PC-3 (cell line): ENCODE results near the gene NFIC. TPM values are rescaled to one million over a fixed set of nuclear protein-coding genes. Genes with fewer than 3 reads are reported as not detected.

Experiments used
- ATAC-seq: fragments of 200-7000 bp; cut with Tn5 transposase; 2 replicates; pipeline ENCODE4 v1.9.1; 2020; ENCODE audit warnings: mild to moderate bottlenecking, moderate library complexity
- BruUV-seq: library from RNA; stranded (reverse); fragments of 400-500 nt; replicated peaks from 2 replicates; lab custom pipeline; 2021; lab: Mats Ljungman, UMichigan
- CTCF ChIA-PET: fragments of 300-600 bp; sonication (Branson Sonifier 250); formaldehyde crosslinking; loops from one replicate; lab custom pipeline; 2022; ENCODE audit warnings: antibody characterized with exemption; lab: Charles Lee
- POLR2A ChIA-PET: fragments of 300-600 bp; sonication (Branson Sonifier 250); formaldehyde crosslinking; loops from one replicate; lab custom pipeline; 2022; ENCODE audit warnings: antibody characterized with exemption; ENCODE audit not compliant: unreplicated experiment; lab: Charles Lee
- DNase-seq: peaks from one replicate; pipeline ENCODE4 v3.0.0-alpha.2; 2015
- H2AFZ ChIP-seq: fragments of 300-600 bp; sonication (generic); 2 replicates; pipeline ENCODE4 v1.6.0; 2016; ENCODE audit warnings: antibody characterized with exemption, low read length
- H3F3A ChIP-seq: fragments of 300-600 bp; sonication (generic); one replicate; pipeline ENCODE4 v1.6.0; 2017; ENCODE audit warnings: antibody characterized with exemption, low read length, control low read depth, mild to moderate bottlenecking; ENCODE audit not compliant: unreplicated experiment
- H3K27ac ChIP-seq: fragments of 300-600 bp; sonication (generic); 2 replicates; pipeline ENCODE4 v1.5.1; 2016; ENCODE audit warnings: mild to moderate bottlenecking, low read length
- H3K27me3 ChIP-seq: fragments of 300-600 bp; sonication (generic); 2 replicates; pipeline ENCODE4 v1.6.1; 2016; ENCODE audit warnings: low read length, mixed read lengths
- H3K36me3 ChIP-seq: fragments of 300-600 bp; sonication (generic); 2 replicates; pipeline ENCODE4 v1.6.1; 2016; ENCODE audit warnings: low read depth, mixed run types, low read length, mixed read lengths
- H3K4me1 ChIP-seq: fragments of 300-600 bp; sonication (generic); 2 replicates; pipeline ENCODE4 v1.5.1; 2016; ENCODE audit warnings: low read length; ENCODE audit not compliant: insufficient read depth
- H3K4me2 ChIP-seq: fragments of 300-600 bp; sonication (generic); 2 replicates; pipeline ENCODE4 v1.6.0; 2016; ENCODE audit warnings: low read length
- H3K4me3 ChIP-seq: fragments of 300-600 bp; sonication (generic); 2 replicates; pipeline ENCODE4 v1.5.1; 2016; ENCODE audit warnings: mild to moderate bottlenecking, low read length, mixed read lengths
- H3K79me2 ChIP-seq: fragments of 300-600 bp; sonication (generic); 2 replicates; pipeline ENCODE4 v1.6.1; 2017; ENCODE audit warnings: low read length, mixed read lengths
- H3K9ac ChIP-seq: fragments of 300-600 bp; sonication (generic); 2 replicates; pipeline ENCODE4 v1.6.0; 2016; ENCODE audit warnings: mild to moderate bottlenecking, low read length
- H3K9me2 ChIP-seq: fragments of 300-600 bp; sonication (generic); replicated peaks from 2 replicates; pipeline ENCODE4 v1.6.1; 2016; ENCODE audit warnings: mixed run types, low read length, mixed read lengths
- H3K9me3 ChIP-seq: fragments of 300-600 bp; sonication (generic); 2 replicates; pipeline ENCODE4 v1.6.1; 2016; ENCODE audit warnings: low read length, mixed read lengths
- H4K20me1 ChIP-seq: fragments of 300-600 bp; sonication (generic); 2 replicates; pipeline ENCODE4 v1.6.1; 2016; ENCODE audit warnings: low read length, mixed read lengths
- EZH2 ChIP-seq: fragments of 300-600 bp; sonication (generic); IDR thresholded peaks from one replicate; pipeline ENCODE4 v1.6.1; 2017; ENCODE audit warnings: antibody characterized with exemption, mild to moderate bottlenecking, low read length; ENCODE audit not compliant: unreplicated experiment
- EZH2phosphoT487 ChIP-seq: fragments of 300-600 bp; sonication (generic); IDR thresholded peaks from 2 replicates; pipeline ENCODE4 v1.6.1; 2018; ENCODE audit warnings: mild to moderate bottlenecking, antibody characterized with exemption, low read length, borderline replicate concordance
- intact Hi-C: fragments of 100-400 bp; cut with micrococcal nuclease; formaldehyde crosslinking; loops from 2 replicates; pipeline ENCODE4 v1.9.0; 2023
- total RNA-seq: library from RNA; depleted of rRNA; stranded (reverse); fragments of >200 nt; gene quantifications from 2 replicates; pipeline ENCODE4 v1.2.3, GENCODE V29; 2014
- TF ChIP-seq, protein P1 (sequence below): fragments of 300-600 bp; sonication (generic); conservative IDR thresholded peaks from 2 replicates; pipeline ENCODE4 v1.5.1; 2017; ENCODE audit warnings: antibody characterized with exemption, low read depth, mild to moderate bottlenecking, low read length

NFIC gene
- total RNA-seq, 1 experiment from 2014 or later, result 31.7 TPM

DNA sequence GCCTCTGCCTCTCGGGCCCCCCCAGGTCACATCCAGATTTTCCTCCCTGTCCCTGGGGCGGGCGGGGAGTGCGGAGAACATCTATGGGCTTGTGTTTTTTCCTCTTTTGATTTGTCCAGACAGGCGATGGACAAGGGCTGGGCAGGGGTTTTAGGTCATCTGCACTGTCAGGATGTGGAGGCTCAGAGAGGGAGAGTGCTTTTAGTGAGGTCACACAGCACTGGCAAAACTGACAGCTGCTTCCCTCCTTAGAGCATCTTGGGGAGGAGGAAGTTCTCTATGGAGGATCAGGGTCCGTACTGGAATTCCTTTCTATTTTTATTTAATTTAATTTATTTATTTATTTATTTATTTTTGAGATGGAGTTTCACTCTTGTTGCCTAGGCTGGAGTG is 38.9 kb downstream of the NFIC start:
- H3K4me2 ChIP-seq, result no peak overlapping the region

DNA sequence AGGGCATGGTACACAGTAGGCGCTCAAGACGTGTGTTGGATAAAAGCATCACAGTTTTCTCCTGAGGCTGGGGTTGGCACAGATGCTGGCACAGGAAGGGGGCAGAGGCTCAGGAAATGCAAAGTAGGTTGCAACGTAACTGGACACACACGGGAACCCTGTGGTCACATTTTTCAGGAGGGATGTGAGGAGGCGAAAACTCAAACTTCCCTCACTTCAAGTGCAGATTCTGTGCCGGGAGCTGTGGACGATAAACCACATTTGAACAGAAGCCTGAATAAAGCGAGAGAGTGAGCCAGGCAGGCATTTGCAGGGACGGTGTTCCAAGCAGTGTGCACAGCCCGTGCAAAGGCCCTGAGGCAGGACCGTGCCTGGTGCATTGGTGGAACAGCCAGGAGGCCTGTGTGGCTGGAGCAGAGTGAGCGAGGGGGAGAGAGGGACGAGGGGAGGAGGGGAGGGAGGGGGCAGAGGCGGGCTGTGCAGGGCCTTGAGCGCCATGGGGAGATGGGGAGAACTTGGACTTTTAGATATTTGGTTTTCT is 40.3 kb downstream of the NFIC start:
- Histone ChIP-seq H3K36me3 (no peaks in the 10 kb centered on the region), H3K27ac (no peak overlapping the region), H3K4me2 (no peak overlapping the region), H2AFZ (no peak overlapping the region), H3K27me3 (no peaks in the 10 kb centered on the region), H3F3A (no peaks in the 10 kb centered on the region), H3K9ac (no peak overlapping the region), H3K79me2 (peaks cover 28% of the 10 kb centered on the region), H3K9me2 (no peaks in the 10 kb centered on the region), H4K20me1 (peaks cover 4% of the 10 kb centered on the region; the same call in 1 of the 2 replicates), H3K4me3 (no peak overlapping the region), H3K4me1 (no peaks in the 10 kb centered on the region), H3K9me3 (no peaks in the 10 kb centered on the region)
- DNase-seq, result no peak
- intact Hi-C loops, result no loop called here
- ChIA-PET POLR2A (no interaction called here), CTCF (no interaction called here)
- BruUV-seq, result no TSS peak
- TF ChIP-seq, protein P1, sequence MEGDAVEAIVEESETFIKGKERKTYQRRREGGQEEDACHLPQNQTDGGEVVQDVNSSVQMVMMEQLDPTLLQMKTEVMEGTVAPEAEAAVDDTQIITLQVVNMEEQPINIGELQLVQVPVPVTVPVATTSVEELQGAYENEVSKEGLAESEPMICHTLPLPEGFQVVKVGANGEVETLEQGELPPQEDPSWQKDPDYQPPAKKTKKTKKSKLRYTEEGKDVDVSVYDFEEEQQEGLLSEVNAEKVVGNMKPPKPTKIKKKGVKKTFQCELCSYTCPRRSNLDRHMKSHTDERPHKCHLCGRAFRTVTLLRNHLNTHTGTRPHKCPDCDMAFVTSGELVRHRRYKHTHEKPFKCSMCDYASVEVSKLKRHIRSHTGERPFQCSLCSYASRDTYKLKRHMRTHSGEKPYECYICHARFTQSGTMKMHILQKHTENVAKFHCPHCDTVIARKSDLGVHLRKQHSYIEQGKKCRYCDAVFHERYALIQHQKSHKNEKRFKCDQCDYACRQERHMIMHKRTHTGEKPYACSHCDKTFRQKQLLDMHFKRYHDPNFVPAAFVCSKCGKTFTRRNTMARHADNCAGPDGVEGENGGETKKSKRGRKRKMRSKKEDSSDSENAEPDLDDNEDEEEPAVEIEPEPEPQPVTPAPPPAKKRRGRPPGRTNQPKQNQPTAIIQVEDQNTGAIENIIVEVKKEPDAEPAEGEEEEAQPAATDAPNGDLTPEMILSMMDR, result no peak
- TF ChIP-seq EZH2, result no peak
- TF ChIP-seq EZH2phosphoT487, result no peak
- no peak for ATAC-seq

More for the DNA sequence above, 38.9 kb downstream of the NFIC start:
- no peaks in the 10 kb centered on the region for H3K36me3 ChIP-seq
- H3K27ac ChIP-seq, result no peak overlapping the region
- ChIA-PET POLR2A (no interaction called here), CTCF (no interaction called here)
- intact Hi-C loops, result no loop called here
- BruUV-seq, result no TSS peak
- H2AFZ ChIP-seq, result no peak overlapping the region
- no peak overlapping the region for H3K4me3 ChIP-seq
- H3K4me1 ChIP-seq, result no peaks in the 10 kb centered on the region
- H3F3A ChIP-seq, result no peaks in the 10 kb centered on the region
- H3K79me2 ChIP-seq, result peaks cover 33% of the 10 kb centered on the region
- ATAC-seq, result no peak
- H4K20me1 ChIP-seq, result peaks cover 4% of the 10 kb centered on the region; the same call in 1 of the 2 replicates
- no peaks in the 10 kb centered on the region for H3K9me2 ChIP-seq
- DNase-seq, result no peak
- no peaks in the 10 kb centered on the region for H3K27me3 ChIP-seq
- TF ChIP-seq EZH2 (no peak), EZH2phosphoT487 (no peak)
- TF ChIP-seq, protein P1, result no peak
- H3K9ac ChIP-seq, result no peak overlapping the region
- no peaks in the 10 kb centered on the region for H3K9me3 ChIP-seq

DNA sequence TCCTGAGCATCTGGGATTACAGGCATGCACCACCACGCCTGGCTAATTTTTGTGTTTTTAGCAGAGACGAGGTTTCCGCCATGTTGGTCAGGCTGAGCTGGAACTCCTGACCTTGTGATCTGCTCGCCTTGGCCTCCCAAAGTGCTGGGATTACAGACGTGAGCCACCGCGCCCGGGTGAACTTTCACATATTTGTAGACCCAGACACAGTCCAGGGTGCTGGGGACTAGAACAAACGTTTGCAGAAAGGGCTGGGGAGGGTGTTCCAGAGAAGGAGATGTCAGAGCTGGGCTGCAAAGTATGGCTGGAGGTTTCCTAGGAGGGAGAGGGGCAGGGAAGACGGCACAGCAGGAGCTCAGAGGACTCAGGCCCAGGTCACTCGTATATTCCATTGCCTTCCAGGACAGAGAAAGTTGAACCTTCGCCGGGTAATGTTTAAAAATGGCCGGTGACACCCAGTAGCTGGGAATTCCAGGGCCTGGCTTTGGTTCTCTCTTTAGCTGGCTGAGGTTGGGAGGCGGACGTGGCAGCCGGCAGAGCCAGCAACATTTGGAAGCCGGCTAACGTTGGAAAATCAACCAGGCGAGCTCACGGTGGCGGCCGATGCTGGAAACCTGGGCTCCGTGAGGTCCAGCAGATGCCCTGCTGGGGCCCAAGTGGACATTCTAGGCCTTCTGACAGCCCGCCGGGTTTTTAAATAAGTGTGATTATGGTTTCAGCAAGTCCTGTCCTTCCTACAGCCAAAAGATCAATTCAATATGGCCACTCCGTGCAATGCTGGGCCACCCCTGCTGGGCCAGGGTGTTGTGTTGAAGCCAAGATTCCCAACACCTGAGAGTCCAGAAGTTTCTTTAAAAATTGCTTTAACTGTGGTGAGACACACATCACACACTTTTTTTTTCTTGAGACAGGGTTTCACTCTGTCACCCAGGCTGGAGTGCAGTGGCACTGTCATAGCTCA is 41.5 kb downstream of the NFIC start:
- H3K9me2 ChIP-seq, result no peaks in the 10 kb centered on the region
- H2AFZ ChIP-seq, result no peak overlapping the region
- POLR2A ChIA-PET, result no interaction called here
- no peak overlapping the region for H3K4me2 ChIP-seq
- CTCF ChIA-PET, result no interaction called here
- peaks cover 20% of the 10 kb centered on the region for H3K79me2 ChIP-seq
- BruUV-seq, result no TSS peak
- TF ChIP-seq EZH2phosphoT487 (no peak), EZH2 (no peak)
- TF ChIP-seq, protein P1, result no peak
- ATAC-seq (no peak), DNase-seq (no peak)
- no peak overlapping the region for H3K27ac ChIP-seq
- H3K4me1 ChIP-seq, result no peaks in the 10 kb centered on the region
- intact Hi-C loops, result no loop called here
- no peaks in the 10 kb centered on the region for H3K27me3 ChIP-seq
- H3K9ac ChIP-seq, result no peak overlapping the region
- no peaks in the 10 kb centered on the region for H3K9me3 ChIP-seq
- no peaks in the 10 kb centered on the region for H3F3A ChIP-seq
- H3K36me3 ChIP-seq, result no peaks in the 10 kb centered on the region
- no peaks in the 10 kb centered on the region for H4K20me1 ChIP-seq
- H3K4me3 ChIP-seq, result no peak overlapping the region
